SK-N-SH (cell line): ENCODE measurements around the gene LNPEP. TPM values are rescaled to one million over a fixed set of nuclear protein-coding genes. Genes with fewer than 3 reads are reported as not detected.

Experiments
- CTCF ChIA-PET: fragments of 300-600, 350-600 bp; formaldehyde crosslinking; extraction: SDS; loops from one replicate; lab custom pipeline; 2021; lab: Yijun Ruan, JAX
- POLR2A ChIA-PET: fragments of 350-600 bp; sonication (Branson Sonifier 250); formaldehyde crosslinking; extraction: SDS; loops from one replicate; lab custom pipeline; 2020; ENCODE audit warnings: antibody characterized with exemption, inconsistent platforms; lab: Yijun Ruan, JAX
- DNase-seq: peaks from one replicate; pipeline ENCODE4 v3.0.0; 2012
- H2AFZ ChIP-seq: fragments of 200-600 bp; sonication (generic); 2 replicates; pipeline ENCODE4 v1.8.1; 2016; ENCODE audit warnings: antibody characterized with exemption, mild to moderate bottlenecking, low read depth
- H3F3A ChIP-seq: fragments of 200-600 bp; sonication (generic); replicated peaks from 2 replicates; pipeline ENCODE3; 2016; ENCODE audit warnings: antibody characterized with exemption, mild to moderate bottlenecking; ENCODE audit not compliant: insufficient read depth
- H3K27ac ChIP-seq, 2 experiments: fragments of 200-500 bp in 1 of 2; fragments of 200-600 bp in 1 of 2; sonication (Bioruptor generic) in 1 of 2; sonication (generic), shearing (Covaris generic) in 1 of 2; 2 replicates each; pipeline versions ENCODE4 v1.5.1 to v1.6.1; 2014 to 2016; ENCODE audit warnings: low read depth in 2 of 2, inconsistent platforms in 1 of 2, low read length in 1 of 2, mild to moderate bottlenecking in 1 of 2, mixed read lengths in 1 of 2
- H3K27me3 ChIP-seq: fragments of 200-600 bp; sonication (generic), shearing (Covaris generic); 2 replicates; pipeline ENCODE4 v1.6.1; 2016; ENCODE audit warnings: mixed run types; ENCODE audit not compliant: insufficient read depth
- H3K36me3 ChIP-seq, 2 experiments: fragments of 200-500 bp in 1 of 2; fragments of 200-600 bp in 1 of 2; sonication (Bioruptor generic) in 1 of 2; sonication (generic) in 1 of 2; replicated peaks in 1 of 2; 2 replicates each; pipeline versions ENCODE3 to v1.5.1; 2014 to 2016; ENCODE audit warnings: low read length in 1 of 2, mild to moderate bottlenecking in 1 of 2; ENCODE audit not compliant: insufficient read depth in 2 of 2, control insufficient read depth in 1 of 2
- H3K4me1 ChIP-seq, 2 experiments: fragments of 200-500 bp in 1 of 2; fragments of 200-600 bp in 1 of 2; sonication (Bioruptor generic) in 1 of 2; sonication (generic), shearing (Covaris generic) in 1 of 2; 2 replicates each; pipeline versions ENCODE4 v1.5.1 to v1.6.1; 2014 to 2016; ENCODE audit warnings: low read depth in 1 of 2, low read length in 1 of 2, mixed run types in 1 of 2; ENCODE audit not compliant: insufficient read depth in 2 of 2, control insufficient read depth in 1 of 2
- H3K4me2 ChIP-seq: fragments of 200-600 bp; sonication (generic), shearing (Covaris generic); 2 replicates; pipeline ENCODE4 v1.6.1; 2017; ENCODE audit warnings: mixed run types
- H3K4me3 ChIP-seq, 2 experiments: fragments of 200-500 bp in 1 of 2; fragments of 200-600 bp in 1 of 2; sonication (Bioruptor generic) in 1 of 2; sonication (generic), shearing (Covaris generic) in 1 of 2; 2 replicates each; pipeline versions ENCODE4 v1.5.1 to v1.8.1; 2014 to 2016; ENCODE audit warnings: low read depth in 2 of 2, inconsistent platforms in 1 of 2, low read length in 1 of 2, mild to moderate bottlenecking in 1 of 2, mixed read lengths in 1 of 2, moderate library complexity in 1 of 2
- H3K79me2 ChIP-seq: fragments of 200-600 bp; sonication (generic); 2 replicates; pipeline ENCODE4 v1.8.1; 2017; ENCODE audit warnings: mild to moderate bottlenecking; ENCODE audit not compliant: insufficient read depth
- H3K9ac ChIP-seq: fragments of 200-600 bp; sonication (generic); 2 replicates; pipeline ENCODE4 v1.6.1; 2017; ENCODE audit warnings: mixed run types
- H3K9me2 ChIP-seq: fragments of 200-600 bp; sonication (generic); 2 replicates; pipeline ENCODE4 v1.6.1; 2017; ENCODE audit warnings: mixed run types
- H3K9me3 ChIP-seq: fragments of 200-600 bp; sonication (generic); 2 replicates; pipeline ENCODE4 v1.6.1; 2017; ENCODE audit warnings: mixed run types, mild to moderate bottlenecking, moderate library complexity
- H4K20me1 ChIP-seq: fragments of 200-600 bp; sonication (generic); 2 replicates; pipeline ENCODE4 v1.6.1; 2017; ENCODE audit warnings: mild to moderate bottlenecking, mixed run types; ENCODE audit not compliant: insufficient read depth
- CTCF ChIP-seq: fragments of 200-600 bp; sonication (generic); IDR thresholded peaks from 2 replicates; pipeline ENCODE4 v1.6.1; 2017; ENCODE audit warnings: antibody characterized with exemption, mild to moderate bottlenecking, moderate library complexity
- EP300 ChIP-seq, 2 experiments: IDR thresholded peaks; 2 replicates each; pipeline versions ENCODE4 v1.4.0 to v1.6.1; 2012; ENCODE audit warnings: borderline replicate concordance in 1 of 2, low read depth in 1 of 2, low read length in 1 of 2
- EZH2phosphoT487 ChIP-seq: fragments of 200-600 bp; sonication (generic); IDR thresholded peaks from 2 replicates; pipeline ENCODE4 v1.6.1; 2017; ENCODE audit warnings: low read depth, mixed run types, mild to moderate bottlenecking, antibody characterized with exemption, moderate library complexity, borderline replicate concordance
- FOSL2 ChIP-seq: IDR thresholded peaks from 2 replicates; pipeline ENCODE4 v1.4.0; 2012; ENCODE audit warnings: low read depth, mild to moderate bottlenecking, moderate library complexity, borderline replicate concordance
- FOXJ3 ChIP-seq: sonication (generic); formaldehyde crosslinking; IDR thresholded peaks from 2 replicates; pipeline ENCODE4 v1.5.1; 2020; ENCODE audit warnings: mild to moderate bottlenecking, missing genetic modification reagents
- FOXM1 ChIP-seq: IDR thresholded peaks from 2 replicates; pipeline ENCODE4 v1.4.0; 2012; ENCODE audit warnings: low read depth, mild to moderate bottlenecking
- IRF3 ChIP-seq: fragments of 150-350 bp; IDR thresholded peaks from 2 replicates; pipeline ENCODE4 v1.6.1; 2016; ENCODE audit warnings: mild to moderate bottlenecking, low read depth, low read length
- JUND ChIP-seq: IDR thresholded peaks from 2 replicates; pipeline ENCODE4 v1.4.0; 2012
- MXI1 ChIP-seq: IDR thresholded peaks from 2 replicates; pipeline ENCODE4 v1.6.1; 2012; ENCODE audit warnings: mild to moderate bottlenecking, low read depth, low read length, improper control_type of control experiment
- POLR2AphosphoS5 ChIP-seq: IDR thresholded peaks from 2 replicates; pipeline ENCODE4 v1.6.1; 2012; ENCODE audit warnings: low read depth, low read length
- RAD21 ChIP-seq: IDR thresholded peaks from 2 replicates; pipeline ENCODE4 v1.6.1; 2012; ENCODE audit warnings: mild to moderate bottlenecking, low read length
- RCOR1 ChIP-seq: fragments of 150-350 bp; IDR thresholded peaks from 2 replicates; pipeline ENCODE4 v1.6.1; 2017; ENCODE audit warnings: antibody characterized with exemption, low read length
- RXRA ChIP-seq: IDR thresholded peaks from 2 replicates; pipeline ENCODE4 v1.4.0; 2012; ENCODE audit warnings: low read depth, mild to moderate bottlenecking, borderline replicate concordance
- SIN3A ChIP-seq: IDR thresholded peaks from 2 replicates; pipeline ENCODE4 v1.6.1; 2012; ENCODE audit warnings: low read depth, mild to moderate bottlenecking, low read length, moderate library complexity, borderline replicate concordance
- TEAD4 ChIP-seq: IDR thresholded peaks from 2 replicates; pipeline ENCODE4 v1.4.0; 2012; ENCODE audit warnings: mild to moderate bottlenecking, borderline replicate concordance; ENCODE audit not compliant: insufficient read depth
- YY1 ChIP-seq: IDR thresholded peaks from 2 replicates; pipeline ENCODE4 v1.4.0; 2012; ENCODE audit warnings: low read depth, mild to moderate bottlenecking
- WGBS: methylation state at CpG from one replicate; pipeline ENCODE4 v1.1.6; 2017; ENCODE audit warnings: low lambda C conversion rate; 5-methylcytosine and 5-hydroxymethylcytosine counted together
- polyA plus RNA-seq, 3 experiments: library from polyadenylated mRNA; depleted of rRNA; stranded (reverse); fragments of >200 nt; gene quantifications; 2 replicates each; pipeline ENCODE4 v1.2.3, GENCODE V29; 2012
- TF ChIP-seq, protein P1 (sequence below): IDR thresholded peaks from 2 replicates; pipeline ENCODE4 v1.4.0; 2012; ENCODE audit warnings: low read depth
- TF ChIP-seq, protein P2 (sequence below): IDR thresholded peaks from 2 replicates; pipeline ENCODE4 v1.6.1; 2012; ENCODE audit warnings: mild to moderate bottlenecking, low read depth, low read length, moderate library complexity

LNPEP gene
- polyA plus RNA-seq, 1 of the 3 experiments (the other 2 are of a cell fraction): 4.3 TPM

DNA sequence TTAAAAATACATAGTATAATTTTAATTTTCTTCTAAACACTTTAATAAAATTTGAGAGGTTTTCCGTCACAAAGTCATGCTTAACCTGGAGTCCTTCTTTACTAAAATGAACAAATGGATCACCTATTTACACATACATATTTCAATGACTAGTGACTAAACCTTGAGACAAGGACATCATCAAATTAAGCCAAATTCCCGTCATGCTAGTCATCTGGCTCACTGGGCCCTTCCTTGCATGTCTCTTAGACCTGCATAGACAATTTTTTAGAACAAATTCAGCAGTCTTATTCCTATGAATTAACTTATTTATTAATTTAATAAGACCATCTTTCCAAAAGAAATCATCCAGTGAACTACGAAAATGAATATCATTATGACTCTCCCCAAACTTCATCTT, 33.0 kb upstream of the LNPEP start:
- Histone ChIP-seq H3K4me2 (no peak overlapping the region), H3K9me3 (no peaks in the 10 kb centered on the region), H3K36me3 (no peaks in the 10 kb centered on the region), H3K27ac (no peak overlapping the region), H3F3A (no peaks in the 10 kb centered on the region), H2AFZ (no peak overlapping the region), H4K20me1 (no peaks in the 10 kb centered on the region), H3K79me2 (no peaks in the 10 kb centered on the region), H3K9me2 (no peaks in the 10 kb centered on the region), H3K4me1 (no peaks in the 10 kb centered on the region), H3K4me3 (no peak overlapping the region), H3K27me3 (no peaks in the 10 kb centered on the region), H3K9ac (no peak overlapping the region)
- DNase-seq: no peak
- POLR2A ChIA-PET: no interaction called here
- CTCF ChIA-PET: interaction anchor here (1.0 kb wide), 1 partner anchor 15 kb away, joined by 3 read pairs; no protein-coding TSS in a partner anchor
- WGBS: 81% methylated on average over 3 of the region's 3 CpGs
- no peak for TF ChIP-seq POLR2AphosphoS5

GRCh38 chr5:96903300-96903699, 32.6 kb upstream of the LNPEP start:
- DNase-seq: no peak
- Histone ChIP-seq H2AFZ (no peak overlapping the region), H3K27ac (no peak overlapping the region), H3K9me2 (no peaks in the 10 kb centered on the region), H3K79me2 (no peaks in the 10 kb centered on the region), H3K9ac (no peak overlapping the region), H3K4me3 (no peak overlapping the region), H3K36me3 (no peaks in the 10 kb centered on the region), H3K9me3 (no peaks in the 10 kb centered on the region), H3K4me1 (no peaks in the 10 kb centered on the region), H3K27me3 (no peaks in the 10 kb centered on the region), H4K20me1 (no peaks in the 10 kb centered on the region), H3K4me2 (no peak overlapping the region), H3F3A (no peaks in the 10 kb centered on the region)
- WGBS: 96% methylated on average over 2 of the region's 2 CpGs
- ChIA-PET CTCF (interaction anchor here (0.8 kb wide), 1 partner anchor 35 kb away, joined by 3 read pairs; no protein-coding TSS in a partner anchor), POLR2A (no interaction called here)
- TF ChIP-seq SIN3A: no peak
- no peak for TF ChIP-seq FOXJ3
- no peak for TF ChIP-seq CTCF
- no peak for TF ChIP-seq MXI1
- TF ChIP-seq, protein P1, sequence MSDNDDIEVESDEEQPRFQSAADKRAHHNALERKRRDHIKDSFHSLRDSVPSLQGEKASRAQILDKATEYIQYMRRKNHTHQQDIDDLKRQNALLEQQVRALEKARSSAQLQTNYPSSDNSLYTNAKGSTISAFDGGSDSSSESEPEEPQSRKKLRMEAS: no peak
- no peak for TF ChIP-seq FOXM1
- no peak for TF ChIP-seq EP300 (IDR thresholded peaks at IDR 0.05; ENCODE audit: borderline replicate concordance in 1 of 2, low read depth in 1 of 2, low read length in 1 of 2)
- TF ChIP-seq YY1: no peak
- no peak for TF ChIP-seq RXRA
- TF ChIP-seq TEAD4: no peak
- TF ChIP-seq, protein P2, sequence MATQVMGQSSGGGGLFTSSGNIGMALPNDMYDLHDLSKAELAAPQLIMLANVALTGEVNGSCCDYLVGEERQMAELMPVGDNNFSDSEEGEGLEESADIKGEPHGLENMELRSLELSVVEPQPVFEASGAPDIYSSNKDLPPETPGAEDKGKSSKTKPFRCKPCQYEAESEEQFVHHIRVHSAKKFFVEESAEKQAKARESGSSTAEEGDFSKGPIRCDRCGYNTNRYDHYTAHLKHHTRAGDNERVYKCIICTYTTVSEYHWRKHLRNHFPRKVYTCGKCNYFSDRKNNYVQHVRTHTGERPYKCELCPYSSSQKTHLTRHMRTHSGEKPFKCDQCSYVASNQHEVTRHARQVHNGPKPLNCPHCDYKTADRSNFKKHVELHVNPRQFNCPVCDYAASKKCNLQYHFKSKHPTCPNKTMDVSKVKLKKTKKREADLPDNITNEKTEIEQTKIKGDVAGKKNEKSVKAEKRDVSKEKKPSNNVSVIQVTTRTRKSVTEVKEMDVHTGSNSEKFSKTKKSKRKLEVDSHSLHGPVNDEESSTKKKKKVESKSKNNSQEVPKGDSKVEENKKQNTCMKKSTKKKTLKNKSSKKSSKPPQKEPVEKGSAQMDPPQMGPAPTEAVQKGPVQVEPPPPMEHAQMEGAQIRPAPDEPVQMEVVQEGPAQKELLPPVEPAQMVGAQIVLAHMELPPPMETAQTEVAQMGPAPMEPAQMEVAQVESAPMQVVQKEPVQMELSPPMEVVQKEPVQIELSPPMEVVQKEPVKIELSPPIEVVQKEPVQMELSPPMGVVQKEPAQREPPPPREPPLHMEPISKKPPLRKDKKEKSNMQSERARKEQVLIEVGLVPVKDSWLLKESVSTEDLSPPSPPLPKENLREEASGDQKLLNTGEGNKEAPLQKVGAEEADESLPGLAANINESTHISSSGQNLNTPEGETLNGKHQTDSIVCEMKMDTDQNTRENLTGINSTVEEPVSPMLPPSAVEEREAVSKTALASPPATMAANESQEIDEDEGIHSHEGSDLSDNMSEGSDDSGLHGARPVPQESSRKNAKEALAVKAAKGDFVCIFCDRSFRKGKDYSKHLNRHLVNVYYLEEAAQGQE: no peak
- no peak for TF ChIP-seq RAD21
- no peak for TF ChIP-seq JUND
- no peak for TF ChIP-seq RCOR1
- TF ChIP-seq IRF3: no peak
- TF ChIP-seq EZH2phosphoT487: no peak
- TF ChIP-seq FOSL2: no peak
